ENCODE results near the gene SRGAP3. TPM values are rescaled to one million over a fixed set of nuclear protein-coding genes. Genes with fewer than 3 reads are reported as not detected.

The SRGAP3 gene
- total and polyA plus RNA-seq, 8 donors: 0.31 to 31.7 (median 5.8) TPM

DNA sequence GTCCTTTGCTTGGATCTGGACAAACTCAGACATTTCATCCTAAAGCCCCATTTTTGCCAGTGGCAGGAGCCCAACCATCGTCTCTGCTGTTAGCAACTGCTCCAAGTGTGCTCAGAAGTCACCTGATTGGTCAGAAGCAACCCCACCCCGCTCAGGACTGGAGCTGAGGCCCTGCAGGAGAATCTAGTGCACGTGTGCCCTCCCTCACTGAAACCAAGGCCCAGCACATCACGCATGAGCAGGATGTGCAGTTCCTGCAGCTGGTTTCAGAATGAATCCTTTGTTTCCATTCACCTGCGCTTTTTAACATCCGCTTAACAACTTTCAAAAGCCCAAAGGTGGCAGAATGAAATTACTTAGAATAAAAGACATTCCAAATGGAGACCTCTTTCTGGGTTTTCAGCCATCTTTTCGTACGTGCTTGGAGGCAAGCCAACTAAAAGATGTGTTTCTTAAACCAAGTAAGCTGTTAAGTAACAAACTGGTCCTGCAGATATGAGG is 81.2 kb downstream of the SRGAP3 start:
- TF ChIP-seq EP300 (IDR thresholded peaks at IDR 0.05): no peak
- TF ChIP-seq POLR2A (IDR thresholded peaks at IDR 0.05): no peak
- TF ChIP-seq, protein P1, sequence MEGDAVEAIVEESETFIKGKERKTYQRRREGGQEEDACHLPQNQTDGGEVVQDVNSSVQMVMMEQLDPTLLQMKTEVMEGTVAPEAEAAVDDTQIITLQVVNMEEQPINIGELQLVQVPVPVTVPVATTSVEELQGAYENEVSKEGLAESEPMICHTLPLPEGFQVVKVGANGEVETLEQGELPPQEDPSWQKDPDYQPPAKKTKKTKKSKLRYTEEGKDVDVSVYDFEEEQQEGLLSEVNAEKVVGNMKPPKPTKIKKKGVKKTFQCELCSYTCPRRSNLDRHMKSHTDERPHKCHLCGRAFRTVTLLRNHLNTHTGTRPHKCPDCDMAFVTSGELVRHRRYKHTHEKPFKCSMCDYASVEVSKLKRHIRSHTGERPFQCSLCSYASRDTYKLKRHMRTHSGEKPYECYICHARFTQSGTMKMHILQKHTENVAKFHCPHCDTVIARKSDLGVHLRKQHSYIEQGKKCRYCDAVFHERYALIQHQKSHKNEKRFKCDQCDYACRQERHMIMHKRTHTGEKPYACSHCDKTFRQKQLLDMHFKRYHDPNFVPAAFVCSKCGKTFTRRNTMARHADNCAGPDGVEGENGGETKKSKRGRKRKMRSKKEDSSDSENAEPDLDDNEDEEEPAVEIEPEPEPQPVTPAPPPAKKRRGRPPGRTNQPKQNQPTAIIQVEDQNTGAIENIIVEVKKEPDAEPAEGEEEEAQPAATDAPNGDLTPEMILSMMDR (IDR thresholded peaks at IDR 0.05): no peak
- TF ChIP-seq POLR2AphosphoS5 (IDR thresholded peaks at IDR 0.05): no peak
- 54 to 61% (median 58%) methylated on average over 8 of the region's 8 CpGs for WGBS, 5 donors
- H3K27ac ChIP-seq: peak overlapping the region in 1 of 5 donors; percentile 41
- H3K27me3 ChIP-seq: no peaks in the 10 kb centered on the region
- H3K4me3 ChIP-seq: no peak overlapping the region
- DNase-seq: peak in 1 of 2 donors; percentile 79
- H3K4me1 ChIP-seq: peaks cover 6 to 21% (median 11%) of the 10 kb centered on the region in 4 donors
- no peaks in the 10 kb centered on the region for H3K9me3 ChIP-seq
- no peaks in the 10 kb centered on the region for H3K36me3 ChIP-seq
- intact Hi-C loops (cut with DNase I; ENCODE audit: low total_unique reads): no loop called here

DNA sequence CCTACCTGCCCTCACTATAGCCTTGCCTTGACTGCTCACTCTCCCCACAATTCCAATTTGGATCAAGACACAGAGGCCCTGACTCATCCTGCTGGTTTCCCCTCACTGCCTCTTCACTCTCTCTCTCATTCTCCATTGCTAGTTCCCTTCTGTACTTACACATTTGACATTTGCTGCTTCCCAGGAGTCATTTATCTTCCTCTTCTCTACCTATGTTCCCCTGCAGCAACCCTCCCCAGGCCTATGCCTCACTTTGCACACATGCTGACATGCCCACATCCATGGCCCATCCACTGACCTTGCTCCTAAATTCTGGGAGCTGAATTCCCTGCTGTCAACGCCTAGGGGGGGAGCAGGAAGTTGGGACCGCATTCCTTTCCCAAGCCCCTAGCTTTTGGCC is 82.2 kb downstream of the SRGAP3 start:
- Histone ChIP-seq H3K27me3 (no peaks in the 10 kb centered on the region), H3K36me3 (no peaks in the 10 kb centered on the region), H3K27ac (no peak overlapping the region), H3K9me3 (no peaks in the 10 kb centered on the region), H3K4me3 (no peak overlapping the region), H3K4me1 (peaks cover 0 to 13% (median 3%) of the 10 kb centered on the region in 4 donors)
- 79 to 91% (median 83%) methylated on average over 2 of the region's 2 CpGs for WGBS, 5 donors
- no peak for DNase-seq
- intact Hi-C loops (cut with DNase I; ENCODE audit: low total_unique reads): no loop called here
- TF ChIP-seq EP300 (IDR thresholded peaks at IDR 0.05) (no peak), POLR2A (IDR thresholded peaks at IDR 0.05) (no peak), POLR2AphosphoS5 (IDR thresholded peaks at IDR 0.05) (no peak)
- TF ChIP-seq, protein P1 (IDR thresholded peaks at IDR 0.05): no peak

DNA sequence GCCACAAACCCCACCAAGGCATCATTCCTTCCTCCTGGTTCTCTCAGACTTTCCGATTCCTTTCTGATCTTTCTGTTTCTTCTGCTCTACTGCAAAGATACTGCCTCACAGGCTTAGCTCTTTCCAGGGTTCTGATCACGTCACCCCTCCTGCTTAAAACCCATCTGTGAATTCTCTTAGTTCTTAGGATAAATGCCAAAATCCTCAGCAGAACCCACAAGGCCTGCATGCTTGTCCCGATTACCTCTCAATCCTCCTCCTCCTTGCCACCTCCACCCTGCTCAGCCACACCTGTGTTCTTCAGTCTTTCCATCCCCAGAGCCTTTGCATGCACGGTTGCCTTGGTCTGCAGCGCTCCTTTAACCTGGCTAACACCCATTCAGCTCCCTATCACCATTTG is 84.0 kb downstream of the SRGAP3 start:
- 85 to 91% (median 87%) methylated on average over 5 of the region's 5 CpGs for WGBS, 5 donors
- no peak for DNase-seq
- no peak overlapping the region for H3K4me3 ChIP-seq
- H3K9me3 ChIP-seq: no peaks in the 10 kb centered on the region
- TF ChIP-seq POLR2A (IDR thresholded peaks at IDR 0.05) (no peak), POLR2AphosphoS5 (IDR thresholded peaks at IDR 0.05) (no peak)
- TF ChIP-seq, protein P1 (IDR thresholded peaks at IDR 0.05): no peak
- H3K4me1 ChIP-seq: peaks cover 0 to 13% (median 3%) of the 10 kb centered on the region in 4 donors
- H3K36me3 ChIP-seq: no peaks in the 10 kb centered on the region
- H3K27me3 ChIP-seq: no peaks in the 10 kb centered on the region
- intact Hi-C loops (cut with DNase I; ENCODE audit: low total_unique reads): no loop called here
- H3K27ac ChIP-seq: no peak overlapping the region

DNA sequence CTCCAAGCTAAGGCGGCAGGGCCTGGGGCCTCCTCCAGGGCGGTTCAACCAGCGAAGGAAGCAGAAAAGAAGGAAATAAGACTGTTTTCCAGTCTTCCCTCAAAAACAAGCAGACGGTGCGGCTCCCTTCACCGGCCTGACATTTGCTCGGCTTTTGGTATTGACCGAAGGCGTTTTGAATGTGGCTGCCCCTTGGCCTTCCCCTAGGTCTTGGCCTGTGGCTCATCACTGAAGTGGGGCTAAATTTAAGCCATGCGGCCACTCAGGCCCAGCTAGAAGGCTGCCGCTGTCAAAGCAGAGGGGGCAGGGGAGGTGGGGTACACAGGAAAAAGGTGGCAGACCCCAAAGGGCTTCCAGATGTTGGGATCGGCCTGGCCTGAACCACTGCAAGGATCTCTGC is 86.2 kb downstream of the SRGAP3 start:
- Histone ChIP-seq H3K4me3 (no peak overlapping the region), H3K27me3 (no peaks in the 10 kb centered on the region), H3K9me3 (no peaks in the 10 kb centered on the region), H3K27ac (no peak overlapping the region), H3K36me3 (no peaks in the 10 kb centered on the region), H3K4me1 (peaks cover 0 to 4% (median under 1%) of the 10 kb centered on the region in 4 donors)
- WGBS, 5 donors: 94 to 98% (median 96%) methylated on average over 12 of the region's 12 CpGs
- DNase-seq: no peak
- intact Hi-C loops (cut with DNase I; ENCODE audit: low total_unique reads): no loop called here
- TF ChIP-seq EP300 (IDR thresholded peaks at IDR 0.05) (no peak), POLR2A (IDR thresholded peaks at IDR 0.05) (no peak), POLR2AphosphoS5 (IDR thresholded peaks at IDR 0.05) (no peak)
- TF ChIP-seq, protein P1 (IDR thresholded peaks at IDR 0.05): no peak
